ENCODE data around the gene KCNIP4. TPM values are rescaled to one million over a fixed set of nuclear protein-coding genes. Genes with fewer than 3 reads are reported as not detected.

The KCNIP4 gene
- total RNA-seq, 2 donors from 2014 or later, result 1.2 TPM; not detected in 1

- H3K4me3 ChIP-seq, result no peak overlapping the region
- no peaks in the 10 kb centered on the region for H3K36me3 ChIP-seq
- TF ChIP-seq CTCF (IDR thresholded peaks at IDR 0.05) (no peak), POLR2A (IDR thresholded peaks at IDR 0.05) (no peak), POLR2AphosphoS5 (IDR thresholded peaks at IDR 0.05) (no peak)
- no peak overlapping the region for H3K27ac ChIP-seq
- no peaks in the 10 kb centered on the region for H3K9me3 ChIP-seq
- H3K27me3 ChIP-seq (replicated peaks; ENCODE audit: insufficient read depth), result no peaks in the 10 kb centered on the region
- no peak for DNase-seq (ENCODE audit: low spot score)
- H3K4me1 ChIP-seq (replicated peaks), result no peaks in the 10 kb centered on the region
- intact Hi-C loops (cut with DNase I), result no loop called here
- 57% methylated on average over 1 of the region's 1 CpG for WGBS
These were observed 137.0 kb downstream of the KCNIP4 start for GRCh38 chr4:21811565-21811964.

- DNase-seq (ENCODE audit: low spot score), result no peak
- no peak overlapping the region for H3K27ac ChIP-seq
- no peaks in the 10 kb centered on the region for H3K4me1 ChIP-seq (replicated peaks)
- intact Hi-C loops (cut with DNase I), result no loop called here
- H3K4me3 ChIP-seq, result no peak overlapping the region
- no peaks in the 10 kb centered on the region for H3K27me3 ChIP-seq (replicated peaks; ENCODE audit: insufficient read depth)
- no peaks in the 10 kb centered on the region for H3K36me3 ChIP-seq
- H3K9me3 ChIP-seq, result no peaks in the 10 kb centered on the region
- WGBS, result 91% methylated on average over 3 of the region's 3 CpGs
- TF ChIP-seq POLR2A (IDR thresholded peaks at IDR 0.05) (no peak), POLR2AphosphoS5 (IDR thresholded peaks at IDR 0.05) (no peak), CTCF (IDR thresholded peaks at IDR 0.05) (no peak)
These were observed 141.6 kb downstream of the KCNIP4 start for GRCh38 chr4:21806991-21807390.

GRCh38 chr4:21802406-21802805, 146.2 kb downstream of the KCNIP4 start:
- no peaks in the 10 kb centered on the region for H3K27me3 ChIP-seq (replicated peaks; ENCODE audit: insufficient read depth)
- no peaks in the 10 kb centered on the region for H3K4me1 ChIP-seq (replicated peaks)
- no peak for TF ChIP-seq POLR2AphosphoS5 (IDR thresholded peaks at IDR 0.05)
- TF ChIP-seq CTCF (IDR thresholded peaks at IDR 0.05), result no peak
- TF ChIP-seq POLR2A (IDR thresholded peaks at IDR 0.05), result no peak
- intact Hi-C loops (cut with DNase I), result no loop called here
- DNase-seq (ENCODE audit: low spot score), result no peak
- no peak overlapping the region for H3K27ac ChIP-seq
- H3K4me3 ChIP-seq, result no peak overlapping the region
- H3K36me3 ChIP-seq, result no peaks in the 10 kb centered on the region
- H3K9me3 ChIP-seq, result no peaks in the 10 kb centered on the region
- WGBS, result 72% methylated on average over 1 of the region's 1 CpG

GRCh38 chr4:21801661-21802385, 146.7 kb downstream of the KCNIP4 start:
- H3K4me3 ChIP-seq, result no peak overlapping the region
- H3K27ac ChIP-seq, result no peak overlapping the region
- intact Hi-C loops (cut with DNase I), result no loop called here
- no peaks in the 10 kb centered on the region for H3K36me3 ChIP-seq
- no peaks in the 10 kb centered on the region for H3K27me3 ChIP-seq (replicated peaks; ENCODE audit: insufficient read depth)
- TF ChIP-seq POLR2A (IDR thresholded peaks at IDR 0.05) (no peak), POLR2AphosphoS5 (IDR thresholded peaks at IDR 0.05) (no peak), CTCF (IDR thresholded peaks at IDR 0.05) (no peak)
- no peaks in the 10 kb centered on the region for H3K4me1 ChIP-seq (replicated peaks)
- 94% methylated on average over 5 of the region's 5 CpGs for WGBS
- no peak for DNase-seq (ENCODE audit: low spot score)
- no peaks in the 10 kb centered on the region for H3K9me3 ChIP-seq

GRCh38 chr4:21795091-21795490, 153.5 kb downstream of the KCNIP4 start:
- H3K4me1 ChIP-seq (replicated peaks), result no peaks in the 10 kb centered on the region
- WGBS, result 82% methylated on average over 9 of the region's 9 CpGs
- H3K27ac ChIP-seq, result no peak overlapping the region
- intact Hi-C loops (cut with DNase I), result no loop called here
- no peaks in the 10 kb centered on the region for H3K36me3 ChIP-seq
- no peak overlapping the region for H3K4me3 ChIP-seq
- no peak for DNase-seq (ENCODE audit: low spot score)
- no peaks in the 10 kb centered on the region for H3K27me3 ChIP-seq (replicated peaks; ENCODE audit: insufficient read depth)
- TF ChIP-seq POLR2A (IDR thresholded peaks at IDR 0.05), result no peak
- no peak for TF ChIP-seq POLR2AphosphoS5 (IDR thresholded peaks at IDR 0.05)
- TF ChIP-seq CTCF (IDR thresholded peaks at IDR 0.05), result no peak
- no peaks in the 10 kb centered on the region for H3K9me3 ChIP-seq
